ENCODE data around the gene UGT1A10.
"Not testable (repeated sequence)": the region's sequence is repeated elsewhere in the genome, so short reads cannot be mapped to it uniquely, and the experiment has no call there.

The UGT1A10 gene

DNA sequence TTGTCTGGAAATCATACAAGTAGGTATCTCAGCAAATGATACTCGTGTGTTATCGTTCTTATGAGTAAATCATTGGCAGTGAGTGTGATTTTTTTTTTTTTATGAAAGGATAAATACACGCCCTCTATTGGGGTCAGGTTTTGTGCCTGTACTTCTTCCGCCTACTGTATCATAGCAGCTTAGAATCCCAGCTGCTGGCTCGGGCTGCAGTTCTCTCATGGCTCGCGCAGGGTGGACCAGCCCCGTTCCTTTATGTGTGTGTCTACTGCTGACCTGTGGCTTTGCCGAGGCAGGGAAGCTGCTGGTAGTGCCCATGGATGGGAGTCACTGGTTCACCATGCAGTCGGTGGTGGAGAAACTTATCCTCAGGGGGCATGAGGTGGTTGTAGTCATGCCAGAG, at the start of gene UGT1A10:
TSS of gene UGT1A10 (plus strand) at position 143 of the 400 bp plus-strand sequence. CDS start at position 218, 75 bp downstream.
- DNase-seq (ENCODE audit: low read depth), result not testable (repeated sequence)

DNA sequence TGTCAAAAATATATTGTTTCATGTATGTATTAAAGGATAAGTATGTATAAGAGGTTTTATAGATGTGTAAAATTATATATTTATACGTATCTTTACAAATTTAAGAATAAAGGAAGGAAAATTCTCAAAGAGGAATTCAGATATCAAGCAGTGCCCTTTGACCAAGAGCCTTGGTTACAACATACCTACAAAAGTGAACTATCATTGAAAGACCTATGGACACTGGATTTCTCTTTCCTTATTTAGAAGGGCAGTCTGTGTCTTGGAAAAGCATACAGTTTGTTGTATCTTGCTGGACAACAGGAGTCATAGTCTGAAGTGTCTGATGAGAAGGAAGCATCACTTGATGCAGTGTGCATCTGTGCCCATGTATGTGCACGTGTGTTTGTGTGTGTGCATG, 47.8 kb upstream of the UGT1A10 start:
- DNase-seq (ENCODE audit: low read depth), result no peak

DNA sequence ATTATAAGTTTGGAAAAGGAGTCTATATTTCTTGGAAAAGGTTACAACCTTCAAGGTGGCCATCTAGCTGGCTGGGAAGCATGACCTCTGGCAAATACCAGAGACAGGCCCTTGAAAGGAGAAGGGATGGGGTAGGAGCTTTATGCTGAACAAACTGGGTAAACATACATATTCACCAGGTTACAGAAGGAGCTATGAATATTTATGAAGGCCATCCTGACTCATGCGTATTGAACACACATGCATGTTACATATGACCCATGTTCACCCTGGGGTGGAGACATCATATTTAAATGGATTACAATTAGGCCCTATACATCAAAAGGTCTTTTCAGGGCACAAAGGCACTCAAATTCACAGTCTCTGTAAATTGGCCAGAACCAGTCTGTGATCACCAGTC, 43.5 kb upstream of the UGT1A10 start:
- DNase-seq (ENCODE audit: low read depth), result not testable (repeated sequence)

DNA sequence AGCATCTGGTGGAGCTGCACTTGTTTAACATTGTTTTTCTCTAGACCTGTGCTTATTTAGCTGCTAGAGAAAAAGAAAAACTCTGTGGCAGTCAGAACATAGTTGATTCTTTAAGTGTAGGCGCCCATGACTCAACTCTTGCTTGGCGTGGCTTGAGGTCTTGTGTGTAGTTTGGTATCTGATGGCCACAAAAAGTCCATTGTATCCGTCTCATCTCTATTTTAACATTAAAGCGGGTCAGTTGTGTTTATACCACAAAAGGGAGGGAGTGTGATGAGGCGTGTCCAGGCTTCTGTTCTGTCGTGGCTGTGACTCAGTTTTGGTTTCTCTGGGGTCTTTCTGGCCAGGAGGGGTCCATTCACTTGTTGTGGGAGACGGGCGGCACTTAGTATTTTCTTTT, 43.0 kb upstream of the UGT1A10 start:
- DNase-seq (ENCODE audit: low read depth), result no peak

DNA sequence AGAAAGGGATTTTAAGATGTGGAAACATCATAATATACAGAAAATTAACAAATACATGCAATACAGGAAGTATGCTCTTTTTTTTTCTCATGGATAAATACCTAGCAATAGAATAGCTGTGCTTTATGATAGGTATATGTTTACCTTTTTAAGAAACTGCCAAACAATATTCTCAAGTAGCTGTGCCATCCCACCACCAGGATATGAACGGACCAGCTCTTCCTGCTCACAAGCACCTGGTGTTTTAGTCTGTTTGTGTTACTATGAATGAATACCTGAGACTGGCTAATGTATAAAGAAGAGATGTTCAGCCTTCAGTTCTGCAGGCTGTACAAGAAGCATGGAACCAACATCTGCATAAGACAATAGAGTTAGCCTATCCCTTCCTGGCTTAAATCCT, 38.7 kb upstream of the UGT1A10 start:
- no peak for DNase-seq (ENCODE audit: low read depth)

DNA sequence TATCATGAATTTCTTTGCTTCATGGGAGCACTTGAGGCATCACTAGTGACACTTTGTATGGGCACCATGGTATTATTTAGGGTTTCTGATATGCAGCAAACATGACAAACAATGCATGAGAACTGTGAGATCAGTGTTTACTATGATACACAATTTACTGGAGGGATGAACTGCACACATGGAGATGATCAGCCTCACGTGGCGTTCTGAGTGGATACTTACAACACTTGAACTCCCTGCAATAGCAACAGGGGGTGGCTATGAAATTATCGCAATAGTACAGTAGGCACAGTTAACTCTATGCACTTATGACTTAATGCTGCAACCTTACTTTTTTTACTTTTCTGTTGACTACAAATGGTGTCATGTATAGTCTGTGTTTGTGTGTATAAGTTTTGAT, 37.3 kb upstream of the UGT1A10 start:
- no peak for DNase-seq (ENCODE audit: low read depth)

DNA sequence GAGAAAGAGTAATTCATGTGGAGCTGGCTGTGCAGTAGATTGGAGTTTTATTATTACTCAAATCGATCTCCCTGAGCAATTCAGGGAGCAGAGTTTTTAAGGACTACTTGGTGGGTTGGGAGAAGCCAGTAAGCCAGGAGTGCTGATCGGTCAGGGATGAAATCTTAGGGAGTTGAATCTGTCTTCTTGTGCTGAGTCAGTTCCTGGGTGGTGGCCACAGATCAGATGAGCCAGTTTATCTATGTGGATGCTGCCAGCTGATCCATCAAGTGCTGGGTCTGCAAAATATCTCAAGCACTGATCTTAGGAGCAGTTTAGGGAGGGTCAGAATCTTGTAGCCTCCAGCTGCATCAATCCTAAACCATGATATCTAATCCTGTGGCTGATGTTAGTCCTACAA, 35.9 kb upstream of the UGT1A10 start:
- DNase-seq (ENCODE audit: low read depth), result no peak

DNA sequence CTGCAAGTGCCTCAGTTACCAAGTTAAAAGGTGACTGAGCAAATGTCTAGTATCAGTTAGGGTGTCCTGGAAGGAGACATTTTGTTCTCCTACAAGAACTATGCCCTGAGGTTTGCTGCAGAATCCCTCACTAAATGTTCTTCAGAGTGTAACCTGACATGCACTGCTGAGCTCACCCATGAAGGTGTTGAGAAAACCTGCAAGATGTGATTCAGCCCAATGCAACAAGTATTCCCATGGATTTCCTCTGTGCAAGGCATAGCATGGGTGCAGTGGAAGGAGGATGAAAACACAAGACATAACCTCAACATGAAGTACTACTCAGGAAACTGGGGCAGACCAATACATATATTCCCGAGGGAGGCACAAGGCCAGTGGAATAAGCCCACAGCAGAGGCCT, 34.2 kb upstream of the UGT1A10 start:
- DNase-seq (ENCODE audit: low read depth), result no peak

DNA sequence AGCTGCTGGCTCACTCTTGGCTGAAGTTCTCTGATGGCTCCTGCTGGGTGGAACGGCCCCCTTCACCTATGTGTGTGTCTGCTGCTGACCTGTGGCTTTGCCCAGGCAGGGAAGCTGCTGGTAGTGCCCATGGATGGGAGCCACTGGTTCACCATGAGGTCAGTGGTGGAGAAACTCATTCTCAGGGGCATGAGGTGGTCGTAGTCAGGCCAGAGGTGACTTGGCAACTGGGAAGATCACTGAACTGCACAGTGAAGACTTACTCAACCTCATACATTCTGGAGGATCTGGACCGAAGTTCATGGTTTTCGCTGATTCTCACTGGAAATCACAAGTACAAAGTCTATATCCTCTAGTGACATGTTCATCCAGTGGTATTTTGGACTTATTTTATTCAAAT, 32.7 kb upstream of the UGT1A10 start:
- no peak for DNase-seq (ENCODE audit: low read depth)

DNA sequence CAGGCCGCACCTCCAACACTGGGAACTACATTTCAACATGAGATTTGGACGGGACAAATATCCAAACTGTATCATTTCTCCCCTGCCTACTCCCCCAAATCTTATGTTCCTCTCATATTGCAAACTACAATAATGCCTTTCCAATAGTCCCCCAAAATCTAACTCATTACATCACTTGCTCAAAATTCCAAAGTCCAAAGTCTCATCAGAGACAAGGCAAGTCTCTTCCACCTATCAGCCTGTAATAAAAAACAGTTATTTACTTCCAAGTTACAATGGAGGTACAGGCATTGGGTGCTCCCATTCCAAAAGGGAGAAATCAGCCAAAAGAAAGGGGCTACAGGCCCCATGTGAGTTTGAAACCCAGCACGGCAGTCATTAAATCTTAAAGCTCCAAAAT, 31.4 kb upstream of the UGT1A10 start:
- no peak for DNase-seq (ENCODE audit: low read depth)

DNA sequence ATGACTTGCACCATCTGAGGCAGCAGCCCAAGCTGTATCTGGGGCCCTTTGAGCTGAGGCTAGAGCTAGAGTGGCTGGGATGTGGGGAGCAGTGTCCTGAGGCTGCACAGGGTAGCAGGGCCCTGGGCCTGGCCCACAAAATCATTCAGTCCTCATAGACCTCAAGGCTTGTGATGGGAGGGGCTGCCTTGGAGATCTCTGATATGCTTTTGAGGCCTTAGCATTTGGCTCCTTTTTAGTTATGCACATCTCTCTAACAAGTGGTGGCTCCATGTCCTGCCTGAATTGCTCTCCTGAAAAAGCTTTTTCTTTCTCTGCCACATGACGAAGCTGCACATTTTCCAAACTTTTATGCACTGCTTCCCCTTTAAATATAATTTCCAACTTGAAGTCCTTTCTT, 30.6 kb upstream of the UGT1A10 start:
- DNase-seq (ENCODE audit: low read depth), result no peak

DNA sequence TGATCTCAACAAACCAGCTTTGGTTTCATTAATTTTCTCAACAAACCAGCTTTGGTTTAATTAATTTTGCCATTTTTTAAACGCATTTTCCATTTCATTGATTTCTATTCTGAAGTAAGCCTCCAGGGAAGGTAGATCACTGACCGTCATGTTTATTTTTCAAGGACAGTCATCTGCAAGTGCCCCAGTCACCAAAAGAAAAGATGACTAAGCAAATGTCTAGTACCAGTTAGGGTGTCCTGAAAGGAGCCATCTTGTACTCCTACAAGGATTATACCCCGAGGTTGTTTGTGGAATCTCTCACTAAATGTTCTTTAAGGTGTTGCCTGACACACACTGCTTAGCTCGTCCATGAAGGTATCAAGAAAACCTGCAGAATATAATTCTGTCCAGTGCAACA, 25.0 kb upstream of the UGT1A10 start:
- DNase-seq (ENCODE audit: low read depth), result no peak

DNA sequence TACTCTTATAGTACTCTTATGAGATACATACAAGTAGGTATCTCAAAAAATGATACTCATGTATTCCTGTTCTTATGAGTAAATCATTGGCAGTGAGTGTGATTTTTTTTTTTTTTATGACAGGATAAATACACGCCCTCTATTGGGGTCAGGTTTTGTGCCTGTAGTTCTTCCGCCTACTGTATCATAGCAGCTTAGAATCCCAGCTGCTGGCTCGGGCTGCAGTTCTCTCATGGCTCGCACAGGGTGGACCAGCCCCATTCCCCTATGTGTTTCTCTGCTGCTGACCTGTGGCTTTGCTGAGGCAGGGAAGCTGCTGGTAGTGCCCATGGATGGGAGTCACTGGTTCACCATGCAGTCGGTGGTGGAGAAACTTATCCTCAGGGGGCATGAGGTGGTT, 18.8 kb upstream of the UGT1A10 start, which contains the start of gene UGT1A8:
TSS of gene UGT1A8 (plus strand) at position 158 of the 400 bp plus-strand sequence. CDS start at position 233, 75 bp downstream.
- not testable (repeated sequence) for DNase-seq (ENCODE audit: low read depth)

DNA sequence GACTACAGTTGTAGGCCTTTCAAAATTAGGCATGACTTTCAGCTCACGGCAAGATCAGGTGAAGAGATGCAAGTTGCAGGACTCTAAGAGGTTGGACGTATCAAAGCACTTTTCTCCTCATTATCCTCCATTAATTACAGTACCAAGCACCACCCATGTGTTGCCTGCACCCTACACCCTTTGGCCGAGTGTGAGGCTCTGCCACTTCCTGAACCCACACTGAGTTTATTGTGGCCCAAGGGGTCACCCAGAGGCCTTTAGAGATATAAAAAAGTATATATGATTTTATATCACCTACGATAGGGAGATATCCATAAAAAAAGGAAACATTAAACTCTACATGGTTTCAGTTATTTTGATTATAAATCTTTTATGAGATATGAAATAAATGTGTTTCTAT, 16.0 kb upstream of the UGT1A10 start:
- DNase-seq (ENCODE audit: low read depth), result no peak

DNA sequence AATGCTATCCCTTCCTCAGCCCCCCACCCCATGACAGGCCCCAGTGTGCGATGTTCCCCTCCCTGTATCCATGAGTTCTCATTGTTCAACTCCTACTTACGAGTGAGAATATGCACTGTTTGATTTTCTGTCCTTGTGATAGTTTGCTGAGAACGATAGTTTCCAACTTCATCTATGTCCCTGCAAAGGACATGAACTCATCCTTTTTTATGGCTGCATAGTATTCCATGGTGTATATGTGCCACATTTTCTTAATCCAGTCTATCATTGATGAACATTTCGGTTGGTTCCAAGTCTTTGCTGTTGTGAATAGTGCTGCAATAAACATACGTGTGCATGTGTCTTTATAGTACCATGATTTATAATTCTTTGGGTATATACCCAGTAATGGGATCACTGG, 14.4 kb upstream of the UGT1A10 start:
- not testable (repeated sequence) for DNase-seq (ENCODE audit: low read depth)

DNA sequence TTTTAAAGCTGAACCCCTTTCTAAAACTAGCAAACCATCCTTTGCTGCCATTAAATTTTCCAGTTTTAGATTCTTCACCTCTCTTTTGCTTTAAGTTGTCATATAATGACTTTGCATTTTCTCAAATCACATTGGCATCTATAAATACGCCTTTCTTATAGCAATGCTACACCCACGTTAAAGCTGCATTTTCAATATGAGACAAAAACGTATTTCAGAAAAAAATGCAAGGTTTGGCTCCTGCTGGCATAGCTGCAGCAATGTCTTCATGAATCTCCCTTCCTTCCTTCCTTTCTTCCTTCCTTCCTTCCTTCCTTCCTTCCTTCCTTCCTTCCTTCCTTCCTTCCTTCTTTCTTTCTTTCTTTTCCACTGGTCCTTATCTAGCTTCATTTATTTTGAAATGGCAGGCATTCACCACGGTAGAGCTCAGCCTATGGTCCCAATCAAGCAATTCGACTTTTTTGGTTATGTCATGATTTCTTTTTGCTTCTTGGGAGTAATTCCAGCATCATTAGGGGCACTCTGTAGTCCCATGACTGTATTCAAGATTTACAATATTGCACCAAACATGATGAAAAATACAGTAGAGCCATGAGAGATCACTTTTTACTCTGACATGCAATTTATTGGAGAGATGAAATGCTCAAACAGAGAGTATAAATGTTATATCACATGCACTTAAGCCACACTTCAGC, 8.8 kb upstream of the UGT1A10 start:
- DNase-seq (ENCODE audit: low read depth), result no peak

DNA sequence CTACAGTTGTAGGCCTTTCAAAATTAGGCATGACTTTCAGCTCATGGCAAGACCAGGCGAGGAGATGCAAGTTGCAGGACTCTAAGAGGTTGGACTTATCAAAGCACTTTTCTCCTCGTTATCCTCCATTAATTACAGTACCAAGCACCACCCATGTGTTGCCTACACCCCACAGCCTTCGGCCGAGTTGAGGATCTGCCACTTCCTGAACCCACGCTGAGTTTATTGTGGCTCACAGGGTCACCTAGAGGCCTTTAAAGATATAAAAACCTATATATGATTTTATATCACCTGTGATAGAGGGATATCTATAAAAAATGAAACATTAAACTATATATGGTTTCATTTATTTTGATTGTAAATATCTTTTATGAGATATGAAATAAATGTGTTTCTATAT, 2.6 kb downstream of the UGT1A10 start:
- DNase-seq (ENCODE audit: low read depth), result no peak

DNA sequence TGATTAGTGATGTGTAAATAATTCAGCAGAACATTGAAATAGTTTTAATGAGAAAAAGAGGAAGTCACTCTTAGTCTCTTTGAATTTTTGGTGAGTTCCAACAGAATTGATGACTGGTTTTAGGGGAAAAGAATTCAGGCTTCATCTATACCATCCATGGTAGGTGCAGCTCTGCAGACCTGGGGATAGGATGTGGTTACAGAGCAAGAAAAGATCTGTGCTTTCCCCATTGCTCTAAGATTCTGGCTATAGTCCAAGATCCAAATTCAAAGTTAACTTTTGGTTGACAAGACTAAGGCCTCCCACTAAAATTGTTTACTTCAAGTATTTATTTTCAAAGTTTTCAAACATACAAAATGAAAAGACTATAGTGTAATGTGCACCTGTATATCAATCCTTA, 3.6 kb downstream of the UGT1A10 start:
- no peak for DNase-seq (ENCODE audit: low read depth)

DNA sequence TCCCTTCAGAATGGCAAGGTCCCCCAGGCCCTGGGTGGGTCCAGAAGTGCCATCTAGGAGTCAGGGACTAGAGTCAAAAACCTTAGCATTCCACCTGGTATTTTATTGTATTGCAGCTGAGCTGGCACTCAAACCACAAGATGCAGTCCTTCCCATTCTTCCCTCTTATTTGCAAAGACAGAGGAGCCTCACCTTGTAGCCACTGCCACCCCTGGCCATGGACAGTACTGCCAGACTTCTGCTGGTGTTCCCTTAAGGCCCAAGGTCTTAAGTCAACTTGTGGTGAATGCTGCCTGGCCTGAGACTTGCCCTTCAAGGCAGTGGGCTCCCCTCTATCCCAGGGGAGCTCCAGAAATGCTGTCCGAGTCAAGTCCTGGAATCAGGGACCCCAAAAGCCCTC, 6.9 kb downstream of the UGT1A10 start:
- DNase-seq (ENCODE audit: low read depth), result no peak

DNA sequence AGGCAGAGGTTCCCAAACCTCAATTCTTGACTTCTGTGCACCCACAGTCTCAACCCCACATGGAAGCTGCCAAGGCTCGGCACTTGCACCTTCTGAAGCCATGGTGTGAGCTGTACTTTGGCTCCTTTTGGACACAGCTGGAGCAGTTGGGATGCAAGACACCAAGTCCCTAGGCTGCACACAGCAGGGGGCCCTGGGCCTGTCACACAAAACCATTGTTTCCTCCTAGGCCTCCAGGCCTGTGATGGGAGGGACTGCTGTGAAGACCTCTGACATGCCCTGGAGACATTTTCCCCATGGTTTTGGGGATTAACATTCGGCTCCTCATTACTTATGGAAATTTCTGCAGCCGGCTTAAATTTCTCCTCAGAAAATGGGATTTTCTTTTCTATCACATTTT, 9.8 kb downstream of the UGT1A10 start:
- not testable (repeated sequence) for DNase-seq (ENCODE audit: low read depth)

DNA sequence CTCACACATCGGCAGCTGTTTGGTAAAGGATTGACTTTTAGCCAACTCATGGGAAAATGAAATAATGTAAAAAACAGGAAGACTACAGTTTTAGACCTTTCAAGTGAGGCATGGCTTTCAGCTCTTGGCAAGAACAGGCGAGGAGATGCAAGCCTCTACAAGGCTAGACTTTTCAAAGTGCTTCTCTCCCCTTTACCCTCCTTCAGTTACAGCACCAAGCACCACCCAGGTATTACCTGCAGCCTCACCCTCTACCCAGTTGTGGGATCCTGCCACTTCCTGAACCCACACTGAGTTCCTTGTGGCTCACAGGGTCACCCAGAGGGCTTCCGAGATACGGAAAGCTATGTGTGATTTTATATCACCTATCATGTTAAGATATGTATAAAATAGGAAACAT, 14.7 kb downstream of the UGT1A10 start:
- DNase-seq (ENCODE audit: low read depth), result no peak

DNA sequence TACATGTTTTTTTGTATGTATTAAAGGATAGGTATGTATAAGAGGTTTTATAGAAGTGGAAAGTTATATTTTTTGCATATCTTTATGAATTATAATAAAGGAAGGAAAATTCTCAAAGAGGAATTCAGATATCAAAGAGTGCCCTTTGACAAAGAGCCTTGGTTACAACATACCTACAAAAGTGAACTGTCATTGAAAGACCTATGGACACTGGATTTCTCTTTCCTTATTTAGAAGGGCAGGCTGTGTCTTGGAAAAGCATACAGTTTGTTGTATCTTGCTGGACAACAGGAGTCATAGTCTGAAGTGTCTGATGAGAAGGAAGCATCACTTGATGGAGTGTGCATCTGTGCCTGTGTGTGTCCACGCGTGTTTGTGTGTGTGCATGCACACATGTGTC, 15.2 kb downstream of the UGT1A10 start:
- DNase-seq (ENCODE audit: low read depth), result no peak

DNA sequence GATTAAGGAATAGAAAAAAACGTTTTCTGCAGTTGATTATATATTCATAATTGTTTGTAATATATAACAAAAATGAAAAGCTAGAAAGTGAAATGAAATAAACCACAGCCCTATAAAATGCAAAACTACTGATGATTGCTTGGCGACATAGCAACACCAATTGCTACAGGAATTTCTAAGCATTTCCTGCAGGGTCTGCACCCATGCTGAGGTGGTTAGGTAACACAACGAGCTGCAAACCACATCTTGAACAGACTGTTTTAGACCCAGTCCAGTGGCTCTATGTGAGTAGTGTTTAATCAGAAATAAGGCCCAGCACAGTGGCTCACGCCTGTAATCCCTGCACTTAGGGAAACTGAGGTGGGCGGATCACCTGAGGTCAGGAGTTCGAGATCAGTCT, 18.3 kb downstream of the UGT1A10 start:
- DNase-seq (ENCODE audit: low read depth), result no peak

DNA sequence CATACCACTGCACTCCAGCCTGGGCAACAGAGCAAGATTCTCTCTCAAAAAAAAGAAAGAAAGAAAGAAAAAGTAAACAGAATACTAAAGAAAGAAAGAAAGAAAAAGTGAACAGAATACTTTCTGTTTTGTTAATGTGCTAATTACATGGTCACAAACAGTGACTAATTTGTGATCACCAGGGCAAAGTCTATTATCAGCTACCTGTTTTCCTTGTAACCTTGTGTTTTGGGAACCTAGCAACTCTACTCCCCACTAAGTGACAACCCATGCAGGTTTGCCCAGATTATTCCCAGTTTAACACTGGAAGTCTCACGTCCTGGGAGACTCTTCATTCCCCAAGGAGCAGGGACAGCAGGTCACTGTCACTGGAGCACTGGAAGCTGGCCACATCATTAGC, 18.8 kb downstream of the UGT1A10 start:
- no peak for DNase-seq (ENCODE audit: low read depth)

Measured in activated T-cell treated with anti-CD3 and anti-CD28 coated beads for 1 hour (primary cell).